H1 (cell line): ENCODE results near the gene MRPS18B. TPM values are rescaled to one million over a fixed set of nuclear protein-coding genes. Genes with fewer than 3 reads are reported as not detected.

ENCODE experiments used
- BCL11A ChIP-seq, 2 experiments: IDR thresholded peaks; one replicate each; pipeline ENCODE4 v1.6.1; 2011; ENCODE audit warnings: low read depth in 2 of 2, low read length in 2 of 2, mild to moderate bottlenecking in 2 of 2
- CBX8 ChIP-seq: fragments of 300-800, 300-1000 bp; sonication (generic); IDR thresholded peaks from 2 replicates; pipeline ENCODE4 v1.7.1; 2016; ENCODE audit warnings: low read depth, low read length, borderline replicate concordance
- CEBPB ChIP-seq: IDR thresholded peaks from 2 replicates; pipeline ENCODE4 v1.6.1; 2012; ENCODE audit warnings: low read depth, low read length
- CTBP2 ChIP-seq: IDR thresholded peaks from 2 replicates; pipeline ENCODE4 v1.7.0; 2011; ENCODE audit warnings: borderline replicate concordance, mild to moderate bottlenecking, moderate library complexity, mixed read lengths, low read length; ENCODE audit not compliant: insufficient read depth, insufficient read length
- EP300 ChIP-seq, 2 experiments: IDR thresholded peaks; 1 replicate in 1 of 2; 2 replicates in 1 of 2; pipeline ENCODE4 v1.6.1; 2011 to 2012; ENCODE audit warnings: low read depth in 2 of 2, low read length in 2 of 2, mild to moderate bottlenecking in 2 of 2, borderline replicate concordance in 1 of 2, inconsistent platforms in 1 of 2, moderate library complexity in 1 of 2
- GABPA ChIP-seq: IDR thresholded peaks from 2 replicates; pipeline ENCODE4 v1.6.1; 2011; ENCODE audit warnings: mild to moderate bottlenecking, low read length, moderate library complexity, borderline replicate concordance; ENCODE audit not compliant: insufficient read depth
- JUN ChIP-seq: IDR thresholded peaks from 2 replicates; pipeline ENCODE4 v1.6.1; 2011; ENCODE audit warnings: low read depth, mild to moderate bottlenecking, improper control_type of control experiment, low read length
- MAFK ChIP-seq: IDR thresholded peaks from 2 replicates; pipeline ENCODE4 v1.6.1; 2012; ENCODE audit warnings: low read depth, mild to moderate bottlenecking, improper control_type of control experiment, low read length
- RBBP5 ChIP-seq: IDR thresholded peaks from 2 replicates; pipeline ENCODE4 v1.7.1; 2012; ENCODE audit warnings: low read depth, mild to moderate bottlenecking, inconsistent platforms, low read length, moderate library complexity, borderline replicate concordance
- TAF1 ChIP-seq: IDR thresholded peaks from 2 replicates; pipeline ENCODE4 v1.6.1; 2011; ENCODE audit warnings: mild to moderate bottlenecking, low read depth, low read length
- polyA plus RNA-seq, 7 experiments: library from polyadenylated mRNA; depleted of rRNA in 3 of 7; stranded (reverse) in 5 of 7; unstranded in 2 of 7; fragments of >200 nt in 5 of 7; fragments of 200-250 nt in 2 of 7; gene quantifications; 1 replicate in 5 of 7; 2 replicates in 1 of 7; 4 replicates in 1 of 7; pipeline versions ENCODE4 v1.2.1 to v1.2.3, GENCODE V29; 2011 to 2013; ENCODE audit warnings: missing spikeins in 2 of 7, mixed read lengths in 2 of 7
- total RNA-seq: library from RNA; stranded (reverse); fragmentation: NEBNext Ultra II Directional; extraction: Animal tissue kit (Norgen Biotek cat#: 25700); gene quantifications from 2 replicates; pipeline ENCODE4 v1.2.1, GENCODE V29; 2021
- TF ChIP-seq, protein P1 (sequence below), 3 experiments: IDR thresholded peaks; 1 replicate in 2 of 3; 2 replicates in 1 of 3; pipeline versions ENCODE4 v1.5.1 to v1.6.1; 2011; ENCODE audit warnings: low read length in 3 of 3, mild to moderate bottlenecking in 3 of 3, inconsistent platforms in 2 of 3, low read depth in 1 of 3, moderate library complexity in 1 of 3; ENCODE audit not compliant: insufficient read depth in 1 of 3; ENCODE audit errors: control extremely low read depth in 1 of 3
- TF ChIP-seq, protein P2 (sequence below): IDR thresholded peaks from 2 replicates; pipeline ENCODE4 v1.6.1; 2011; ENCODE audit warnings: low read length, improper control_type of control experiment

MRPS18B gene
- total and polyA plus RNA-seq, 2 of the 8 experiments (the other 6 are each of a cell fraction or from before 2014, with no cell fraction given): 57.8 to 83.3 TPM

DNA sequence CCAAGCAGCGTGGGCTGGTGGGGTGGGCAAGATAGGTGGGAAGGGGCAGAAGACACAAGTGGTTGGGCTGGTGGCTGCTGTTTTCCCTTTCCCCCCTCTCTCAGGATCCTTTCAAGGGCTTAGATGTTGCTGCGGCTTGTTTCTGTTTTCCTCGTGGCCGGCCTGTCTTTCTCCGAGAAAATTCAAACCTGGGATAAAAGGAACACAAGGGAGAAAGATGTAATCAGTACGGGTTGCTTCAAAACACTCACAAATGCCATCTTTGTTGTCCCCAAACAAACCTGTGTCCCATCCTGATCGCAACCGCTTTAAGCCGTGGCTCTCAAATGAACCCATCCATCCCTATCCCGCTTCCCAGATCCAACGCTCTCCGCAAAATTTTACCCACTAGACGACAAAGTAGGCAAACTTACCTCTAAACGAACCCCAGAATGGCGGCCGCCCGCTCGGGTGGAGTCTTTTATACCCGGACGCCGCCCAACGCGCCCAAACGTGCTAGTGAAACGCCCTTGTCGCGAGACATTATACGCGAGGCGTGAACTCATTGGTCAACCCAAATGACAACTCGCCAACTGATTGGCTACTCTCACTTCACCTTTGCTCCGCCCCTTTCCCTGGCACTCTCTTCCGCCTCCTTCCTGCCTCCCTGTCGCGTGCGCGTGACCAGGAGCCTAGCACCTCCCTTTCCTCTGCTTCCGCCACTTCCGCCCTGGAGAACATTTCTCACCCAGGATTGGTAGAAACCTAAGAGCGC, 652 bp upstream of the MRPS18B start, which contains the start of gene PPP1R10 (continued):
- TF ChIP-seq, protein P1, sequence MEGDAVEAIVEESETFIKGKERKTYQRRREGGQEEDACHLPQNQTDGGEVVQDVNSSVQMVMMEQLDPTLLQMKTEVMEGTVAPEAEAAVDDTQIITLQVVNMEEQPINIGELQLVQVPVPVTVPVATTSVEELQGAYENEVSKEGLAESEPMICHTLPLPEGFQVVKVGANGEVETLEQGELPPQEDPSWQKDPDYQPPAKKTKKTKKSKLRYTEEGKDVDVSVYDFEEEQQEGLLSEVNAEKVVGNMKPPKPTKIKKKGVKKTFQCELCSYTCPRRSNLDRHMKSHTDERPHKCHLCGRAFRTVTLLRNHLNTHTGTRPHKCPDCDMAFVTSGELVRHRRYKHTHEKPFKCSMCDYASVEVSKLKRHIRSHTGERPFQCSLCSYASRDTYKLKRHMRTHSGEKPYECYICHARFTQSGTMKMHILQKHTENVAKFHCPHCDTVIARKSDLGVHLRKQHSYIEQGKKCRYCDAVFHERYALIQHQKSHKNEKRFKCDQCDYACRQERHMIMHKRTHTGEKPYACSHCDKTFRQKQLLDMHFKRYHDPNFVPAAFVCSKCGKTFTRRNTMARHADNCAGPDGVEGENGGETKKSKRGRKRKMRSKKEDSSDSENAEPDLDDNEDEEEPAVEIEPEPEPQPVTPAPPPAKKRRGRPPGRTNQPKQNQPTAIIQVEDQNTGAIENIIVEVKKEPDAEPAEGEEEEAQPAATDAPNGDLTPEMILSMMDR (IDR thresholded peaks at IDR 0.05; ENCODE audit: control extremely low read depth in 1 of 3, insufficient read depth in 1 of 3, low read depth in 1 of 3, low read length in 3 of 3): no peak
- TF ChIP-seq RBBP5: no peak
- TF ChIP-seq JUN: no peak
- no peak for TF ChIP-seq BCL11A (IDR thresholded peaks at IDR 0.05; ENCODE audit: low read depth in 2 of 2, low read length in 2 of 2)
- no peak for TF ChIP-seq MAFK
- peak; percentile 100 for TF ChIP-seq TAF1
- TF ChIP-seq GABPA: peak; percentile 55; the same call in 1 of the 2 replicates
- TF ChIP-seq EP300 (IDR thresholded peaks at IDR 0.05; ENCODE audit: borderline replicate concordance in 1 of 2, low read depth in 2 of 2, low read length in 2 of 2): peak in 1 of 2 experiments; percentile 2; a peak in 1 of 3 replicates
- TF ChIP-seq, protein P2, sequence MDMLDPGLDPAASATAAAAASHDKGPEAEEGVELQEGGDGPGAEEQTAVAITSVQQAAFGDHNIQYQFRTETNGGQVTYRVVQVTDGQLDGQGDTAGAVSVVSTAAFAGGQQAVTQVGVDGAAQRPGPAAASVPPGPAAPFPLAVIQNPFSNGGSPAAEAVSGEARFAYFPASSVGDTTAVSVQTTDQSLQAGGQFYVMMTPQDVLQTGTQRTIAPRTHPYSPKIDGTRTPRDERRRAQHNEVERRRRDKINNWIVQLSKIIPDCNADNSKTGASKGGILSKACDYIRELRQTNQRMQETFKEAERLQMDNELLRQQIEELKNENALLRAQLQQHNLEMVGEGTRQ: no peak; the same call in none of the 2 replicates
- no peak for TF ChIP-seq CBX8
- TF ChIP-seq CTBP2: no peak
- TF ChIP-seq CEBPB: no peak
